Heart left ventricle (tissue), 13 donors: ENCODE measurements around the gene FLRT1.

ENCODE experiments used
- POLR2A ChIP-seq, 2 donors: fragments of 450-650 bp; IDR thresholded peaks; one replicate each; pipeline ENCODE4 v1.6.1; 2017; ENCODE audit warnings: antibody characterized with exemption in 2 of 2, mild to moderate bottlenecking in 2 of 2, moderate library complexity in 2 of 2
- TF ChIP-seq, protein P1 (sequence below), 12 donors: fragments of 200-600 bp; sonication (generic) in 4 of 12; IDR thresholded peaks; one replicate each; pipeline versions ENCODE4 v1.5.0 to v1.8.0; 2018 to 2022; ENCODE audit warnings: antibody characterized with exemption in 12 of 12, mild to moderate bottlenecking in 5 of 12
- donor health status: ischemic (EF 13 %, LVEDD 7.1; RV severe dilation, severe dysfunction).
- donor health status: DM: no; HTN: yes; CAD: no.
- donor health status: DM: no; HTN: no; CAD: no.
- donor health status: ischemic (EF 25% LVEDD 6.9; RV normal size, moderate dysfunction).
- donor health status: ischemic (EF 25% LVEDD 5.7; RV mildly dilated, moderate dysfunction).
- donor health status: ischemic (EF 35%, LVEDD 5.7; RV mildly dilated, moderate dysfunction).
- donor health status: nonischemic (EF 11% LVEDD 7.7; RV severe dilation, severe dysfunction).
- donor health status: DM: yes; HTN: yes; CAD: no.
- donor health status: PGD.
- donor health status: ischemic (EF 29% LVEDD 5.4; RV normal size, mild dysfunction).
- donor health status: nonischemic (EF 23%, LVEDD 6.1; RV moderate dilation, normal function).

GRCh38 chr11:64009710-64010109 is 26.0 kb upstream of the FLRT1 start:
- TF ChIP-seq, protein P1, sequence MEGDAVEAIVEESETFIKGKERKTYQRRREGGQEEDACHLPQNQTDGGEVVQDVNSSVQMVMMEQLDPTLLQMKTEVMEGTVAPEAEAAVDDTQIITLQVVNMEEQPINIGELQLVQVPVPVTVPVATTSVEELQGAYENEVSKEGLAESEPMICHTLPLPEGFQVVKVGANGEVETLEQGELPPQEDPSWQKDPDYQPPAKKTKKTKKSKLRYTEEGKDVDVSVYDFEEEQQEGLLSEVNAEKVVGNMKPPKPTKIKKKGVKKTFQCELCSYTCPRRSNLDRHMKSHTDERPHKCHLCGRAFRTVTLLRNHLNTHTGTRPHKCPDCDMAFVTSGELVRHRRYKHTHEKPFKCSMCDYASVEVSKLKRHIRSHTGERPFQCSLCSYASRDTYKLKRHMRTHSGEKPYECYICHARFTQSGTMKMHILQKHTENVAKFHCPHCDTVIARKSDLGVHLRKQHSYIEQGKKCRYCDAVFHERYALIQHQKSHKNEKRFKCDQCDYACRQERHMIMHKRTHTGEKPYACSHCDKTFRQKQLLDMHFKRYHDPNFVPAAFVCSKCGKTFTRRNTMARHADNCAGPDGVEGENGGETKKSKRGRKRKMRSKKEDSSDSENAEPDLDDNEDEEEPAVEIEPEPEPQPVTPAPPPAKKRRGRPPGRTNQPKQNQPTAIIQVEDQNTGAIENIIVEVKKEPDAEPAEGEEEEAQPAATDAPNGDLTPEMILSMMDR (IDR thresholded peaks at IDR 0.05) = no peak
- TF ChIP-seq POLR2A (IDR thresholded peaks at IDR 0.05) = no peak
